GM18502 (cell line): Measurements from ENCODE around the gene IQGAP1.
"Not testable (repeated sequence)": the region's sequence is repeated elsewhere in the genome, so short reads cannot be mapped to it uniquely, and the experiment has no call there.

Experiments used
- ATAC-seq: cut with Tn5 transposase; IDR thresholded peaks from one replicate; pipeline ENCODE4 v1.9.1; 2021; ENCODE audit warnings: mild to moderate bottlenecking; ENCODE audit not compliant: unreplicated experiment, poor library complexity

The IQGAP1 gene

DNA sequence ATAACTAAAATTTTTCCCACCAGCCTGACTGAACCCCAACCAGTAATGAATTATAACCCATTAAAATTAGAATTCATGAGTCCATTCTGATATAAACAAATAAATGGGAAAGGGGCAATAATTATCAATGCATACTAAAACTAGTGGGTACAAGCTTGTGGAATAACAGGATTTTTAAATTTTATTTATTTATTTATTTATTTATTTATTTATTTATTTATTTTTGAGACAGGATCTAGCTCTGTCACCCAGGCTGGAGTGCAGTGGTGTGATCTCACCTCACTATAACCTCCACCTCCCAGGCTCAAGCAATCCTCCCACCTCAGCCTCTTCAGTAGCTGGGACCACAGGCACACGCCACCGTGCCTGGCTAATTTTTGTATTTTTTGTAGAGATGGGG lies 125.9 kb downstream of the IQGAP1 start:
- not testable (repeated sequence) for ATAC-seq

DNA sequence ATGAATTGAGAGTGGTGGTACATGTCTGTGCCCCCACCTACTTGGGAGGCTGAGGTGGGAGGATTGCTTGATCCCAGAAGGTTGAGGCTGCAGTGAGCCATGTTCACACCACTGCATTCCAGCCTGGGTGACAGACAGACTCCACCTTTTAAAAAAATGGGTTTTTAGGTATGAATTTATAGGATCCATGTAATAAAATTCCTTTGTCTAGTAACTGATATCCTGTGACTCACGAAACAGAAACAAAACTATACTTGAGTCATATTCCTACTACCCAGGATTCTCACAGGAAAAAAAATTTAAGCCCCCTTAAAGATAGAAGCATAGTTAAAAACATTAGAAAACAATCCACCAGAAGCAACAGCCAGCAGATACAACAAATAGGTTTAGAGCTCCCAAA lies 131.6 kb downstream of the IQGAP1 start:
- no peak for ATAC-seq

DNA sequence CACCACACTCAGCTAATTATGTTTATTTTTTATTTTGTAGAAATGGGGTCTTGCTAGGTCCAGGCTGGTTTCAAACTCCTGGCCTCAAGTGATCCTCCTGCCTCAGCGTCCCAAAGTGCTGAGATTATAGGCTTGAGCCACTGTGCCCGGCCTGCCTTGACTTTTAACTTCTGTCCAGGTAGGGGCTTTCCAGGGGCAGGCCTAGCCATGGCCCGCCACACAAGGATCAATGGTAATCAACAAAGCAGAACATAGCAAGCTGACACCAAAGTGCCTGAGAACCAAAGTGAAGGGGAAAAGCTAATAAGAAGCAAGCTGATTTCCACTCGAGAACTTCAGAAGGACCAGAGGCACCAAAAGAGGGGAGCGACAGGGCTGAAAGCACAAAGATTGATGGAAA lies 132.3 kb downstream of the IQGAP1 start:
- no peak for ATAC-seq

DNA sequence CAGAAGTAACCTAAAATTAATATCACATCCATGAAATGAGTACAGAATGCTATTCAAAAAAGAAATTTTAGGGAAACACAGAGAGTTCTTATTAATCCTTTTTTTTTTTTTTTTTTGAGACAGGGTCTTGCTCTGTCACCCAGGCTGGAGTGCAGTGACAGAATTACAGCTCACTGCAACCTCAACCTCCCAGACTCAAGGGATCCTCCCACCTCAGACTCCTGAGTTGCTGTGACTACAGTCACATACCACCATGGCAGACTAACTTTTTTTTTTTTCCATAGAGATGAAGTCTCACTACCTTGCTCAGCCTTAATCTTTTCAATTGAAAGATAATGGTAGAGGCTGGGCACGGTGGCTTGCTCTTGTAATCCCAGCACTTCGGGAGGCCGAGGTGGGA lies 135.3 kb downstream of the IQGAP1 start:
- no peak for ATAC-seq

DNA sequence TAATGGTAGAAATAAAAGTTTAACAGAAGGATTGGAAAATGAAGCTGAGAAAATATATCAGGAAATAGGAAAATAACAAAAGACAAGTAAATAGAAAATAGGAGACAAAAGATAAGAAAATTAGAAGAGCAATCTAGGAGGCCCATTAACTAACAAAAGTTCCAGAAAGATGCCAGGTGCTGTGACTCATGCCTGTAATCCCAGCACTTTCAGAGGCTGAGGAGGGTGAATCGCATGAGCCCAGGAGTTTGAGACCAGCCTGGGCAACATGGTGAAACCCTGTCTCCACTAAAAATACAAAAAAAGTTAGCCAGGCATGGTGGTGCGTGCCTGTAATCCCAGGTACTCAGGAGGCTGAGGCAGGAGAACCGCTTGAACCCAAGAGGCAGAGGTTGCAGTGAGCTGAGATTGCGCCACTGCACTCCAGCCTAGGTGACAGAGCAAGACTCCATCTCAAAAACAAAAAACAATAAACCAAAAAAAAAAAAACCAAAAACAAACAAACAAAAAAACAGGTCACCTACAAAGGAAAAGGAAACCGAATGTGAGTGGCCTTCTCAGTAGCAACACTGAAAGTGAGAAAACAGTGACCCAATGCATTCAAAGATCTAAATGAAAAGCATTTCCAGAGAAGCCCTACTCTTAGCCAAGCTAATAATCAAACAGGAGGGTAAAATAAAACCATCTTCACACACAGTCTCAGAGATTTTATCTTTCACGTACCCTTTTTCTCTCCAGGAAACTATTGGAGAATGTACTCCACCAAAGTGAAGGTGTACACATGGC lies 136.2 kb downstream of the IQGAP1 start:
- ATAC-seq = not testable (repeated sequence)

DNA sequence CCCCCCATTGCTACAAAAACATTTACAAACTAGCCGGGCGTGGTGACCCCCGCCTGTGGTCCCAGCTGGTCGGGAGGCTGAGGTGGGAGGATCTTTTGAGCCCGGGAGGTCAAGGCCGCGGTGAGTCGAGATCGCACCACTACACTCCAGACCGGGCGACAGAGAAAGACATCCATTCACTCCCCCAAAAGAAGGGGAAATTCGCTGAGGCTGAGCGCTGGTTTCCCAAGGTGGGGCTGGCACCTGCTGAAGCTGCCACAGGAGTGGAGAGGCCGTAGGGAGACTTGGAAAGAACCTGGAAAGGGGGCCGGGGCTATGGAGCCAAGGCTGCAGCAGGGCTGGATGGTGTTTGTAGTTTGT lies 140.9 kb downstream of the IQGAP1 start:
- no peak for ATAC-seq

DNA sequence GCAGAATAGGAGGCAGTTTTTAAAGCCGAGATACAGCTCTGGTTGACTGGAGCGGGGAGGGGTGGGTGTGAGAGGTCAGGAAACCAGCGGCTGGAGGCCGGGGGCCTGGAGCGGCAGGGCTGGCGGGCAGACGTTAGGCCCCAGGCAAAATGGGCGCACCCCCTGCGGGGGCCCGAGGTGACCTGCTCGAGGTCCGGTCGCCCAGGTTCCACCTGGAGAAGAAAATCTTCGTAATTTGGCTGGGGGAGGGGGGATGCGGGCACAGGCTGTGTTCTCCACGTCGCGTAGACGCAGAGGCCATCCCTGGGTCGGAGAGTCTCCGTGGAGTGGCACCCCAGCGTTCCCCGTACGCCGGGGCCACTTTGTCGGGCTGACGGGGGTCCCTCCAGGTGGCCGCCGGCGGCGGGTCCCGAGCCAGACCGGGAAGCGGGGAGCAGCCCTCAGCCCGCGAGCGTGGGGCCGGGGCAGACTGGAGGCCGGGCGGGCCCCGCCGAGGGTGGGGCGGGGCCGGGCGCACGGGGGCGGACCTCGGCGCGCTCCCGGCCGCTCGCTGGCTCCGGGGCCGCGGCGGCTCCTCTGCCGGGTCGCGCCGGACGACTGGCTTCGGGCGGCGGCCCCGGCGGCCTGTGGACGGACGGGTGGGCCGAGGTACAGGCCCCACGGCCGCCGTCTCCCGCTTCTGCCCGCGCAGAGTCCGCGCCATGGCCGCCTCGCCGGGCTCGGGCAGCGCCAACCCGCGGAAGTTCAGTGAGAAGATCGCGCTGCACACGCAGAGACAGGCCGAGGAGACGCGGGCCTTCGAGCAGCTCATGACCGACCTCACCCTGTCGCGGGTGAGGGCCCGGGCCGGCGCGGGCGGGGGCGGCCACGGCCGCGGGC lies 141.6 kb downstream of the IQGAP1 start, which contains the start of gene CRTC3:
TSS of gene CRTC3 (plus strand) at position 553 of the 879 bp plus-strand sequence. CDS start at position 702, 149 bp downstream.
- ATAC-seq = peak; percentile 72

DNA sequence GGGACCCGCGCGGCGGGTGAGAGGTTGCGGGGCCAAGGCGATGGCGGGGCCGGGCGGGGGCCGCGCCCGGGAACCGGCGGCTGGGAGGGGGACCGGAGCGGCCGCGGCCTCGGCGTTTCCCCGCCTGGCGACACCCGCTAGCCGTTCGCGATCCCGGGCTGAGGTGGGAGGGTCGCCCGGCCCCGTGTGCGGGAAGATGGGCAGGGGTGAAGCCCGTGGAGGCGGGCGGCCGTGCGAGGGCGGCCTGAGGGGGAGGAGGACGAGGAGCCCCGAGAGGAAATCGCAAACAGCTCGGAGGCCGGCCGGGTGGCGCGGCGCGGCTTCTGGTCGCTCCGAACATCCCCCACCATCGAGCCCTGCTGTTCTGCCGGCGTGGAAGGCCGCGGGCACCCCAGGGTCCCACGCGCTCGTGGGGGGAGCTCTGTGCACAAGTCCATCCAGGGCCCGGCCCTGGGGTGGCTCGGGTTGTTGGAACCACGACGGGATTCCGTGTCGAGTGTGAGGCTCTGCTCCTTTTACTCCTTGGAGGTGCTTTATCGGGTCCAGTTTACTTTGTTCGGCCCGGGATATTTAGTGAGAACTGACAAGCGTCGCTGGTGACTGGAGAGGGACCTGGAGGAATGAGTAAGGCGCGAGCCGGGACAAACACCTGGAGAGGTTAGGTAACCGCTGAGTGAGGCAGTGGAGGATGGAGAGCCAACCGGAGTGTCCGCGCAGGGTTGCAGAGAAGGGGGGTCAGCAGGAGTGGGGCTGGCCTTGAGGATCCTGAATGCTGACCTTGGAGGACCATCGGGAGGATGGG lies 142.4 kb downstream of the IQGAP1 start:
- peak; percentile 45 for ATAC-seq

DNA sequence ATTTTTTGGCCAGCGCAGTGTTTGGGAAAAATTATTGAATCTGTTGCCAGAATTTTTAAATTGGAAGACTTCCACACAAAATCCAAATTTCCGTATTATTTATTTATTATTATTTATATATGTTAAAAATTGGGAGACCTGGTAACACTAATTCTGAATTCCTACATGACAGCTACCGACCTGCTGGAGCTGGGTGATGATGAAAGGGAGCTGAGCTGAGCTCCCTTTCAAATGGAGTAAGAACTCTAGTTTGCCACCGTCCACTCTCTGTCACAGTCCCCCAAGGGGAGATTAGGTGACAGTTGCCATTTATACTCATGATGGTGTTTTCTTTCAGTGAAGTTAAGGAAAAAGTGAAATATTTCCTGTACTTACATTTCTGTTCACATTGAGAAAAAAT lies 143.1 kb downstream of the IQGAP1 start:
- ATAC-seq = no peak

DNA sequence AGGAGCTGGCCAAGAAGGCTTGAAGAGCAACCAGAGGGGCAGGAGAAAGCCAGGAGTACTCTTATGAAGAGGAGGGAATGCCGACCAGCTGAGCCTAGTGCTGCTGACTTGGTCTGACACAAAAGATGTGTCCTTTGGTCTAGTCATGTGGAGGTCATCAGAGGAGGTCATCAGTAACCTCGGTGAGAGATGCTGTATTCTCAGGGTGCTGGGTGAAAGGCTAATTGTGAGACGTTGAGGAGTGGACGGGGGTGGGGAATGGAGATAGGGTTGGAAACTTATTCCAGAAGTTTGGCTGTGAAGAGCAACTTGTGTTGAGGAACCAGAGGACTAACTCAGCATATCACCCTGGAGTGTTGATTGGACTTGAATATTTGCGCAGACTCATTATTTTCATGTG lies 147.2 kb downstream of the IQGAP1 start:
- no peak for ATAC-seq

DNA sequence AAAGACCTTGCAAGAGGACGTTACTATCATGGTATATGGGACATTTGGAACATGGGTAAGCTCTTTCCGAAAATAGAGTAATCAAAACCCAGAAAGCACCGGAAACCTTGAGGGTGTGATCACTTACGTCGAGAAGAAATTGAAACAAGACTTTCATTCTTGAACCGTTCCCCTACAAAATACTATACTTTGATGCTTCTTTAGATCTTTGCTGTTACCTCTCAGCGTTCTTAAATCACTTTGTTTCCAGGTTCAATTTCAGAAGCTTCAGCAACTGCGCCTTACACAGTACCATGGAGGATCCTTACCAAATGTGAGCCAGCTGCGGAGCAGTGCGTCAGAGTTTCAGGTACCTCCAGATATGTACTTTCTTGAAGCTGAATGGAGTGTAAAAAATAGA lies 151.7 kb downstream of the IQGAP1 start:
- ATAC-seq = no peak

DNA sequence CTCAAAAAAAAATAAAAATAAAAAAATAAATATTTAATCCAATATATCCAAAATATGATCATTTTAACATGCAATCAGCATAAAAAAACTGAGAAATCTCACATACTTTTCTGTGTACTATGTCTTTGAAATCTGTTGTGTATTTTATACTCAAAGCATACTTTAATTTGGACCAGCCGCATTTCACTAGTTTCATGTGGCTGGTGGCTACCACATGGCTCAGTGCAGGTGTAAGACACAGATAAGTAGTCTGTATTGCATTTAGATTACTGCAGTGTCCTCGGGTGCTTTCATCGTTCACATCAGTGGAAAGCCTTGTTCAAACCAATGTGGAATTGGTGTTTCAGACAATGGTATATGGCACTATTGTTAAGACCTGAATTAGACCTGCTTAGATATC lies 152.7 kb downstream of the IQGAP1 start:
- no peak for ATAC-seq

DNA sequence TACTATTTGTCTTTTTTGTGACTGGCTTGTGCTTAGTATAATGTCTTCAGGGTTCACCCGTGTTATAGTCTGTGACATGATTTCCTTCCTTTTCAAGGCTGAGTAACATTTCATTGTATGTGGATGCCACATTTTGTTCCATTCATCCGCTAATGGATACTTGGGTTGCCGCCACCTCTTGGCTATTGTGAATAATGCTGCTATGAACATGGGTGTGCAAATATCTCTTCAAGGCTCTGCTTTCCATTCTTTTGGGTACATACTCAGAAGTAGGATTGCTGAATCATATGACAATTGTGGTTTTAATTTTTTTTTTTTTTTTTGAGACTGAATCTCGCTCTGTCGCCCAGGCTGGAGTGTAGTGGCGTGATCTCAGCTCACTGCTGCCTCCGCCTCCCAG lies 157.1 kb downstream of the IQGAP1 start:
- ATAC-seq = no peak

DNA sequence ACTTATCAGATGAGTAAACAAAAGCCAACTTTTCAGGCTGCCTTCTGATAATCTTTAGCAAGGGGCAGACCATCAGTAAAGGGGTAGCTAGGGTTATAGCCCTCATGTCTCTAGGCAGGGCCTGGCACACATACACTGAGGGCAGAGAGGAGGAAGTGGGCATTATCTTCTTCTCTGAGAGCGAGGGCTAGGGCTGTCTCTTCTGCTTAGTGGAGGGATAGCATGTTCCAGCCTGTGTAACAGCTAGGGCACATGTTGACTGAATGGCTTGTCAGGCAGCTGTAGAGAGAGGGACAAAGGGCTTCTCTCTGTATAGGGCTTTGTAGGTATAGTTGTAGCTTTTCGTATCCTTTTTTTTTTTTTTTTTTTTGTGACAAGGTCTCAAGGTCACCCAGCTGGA lies 159.5 kb downstream of the IQGAP1 start:
- ATAC-seq = no peak

DNA sequence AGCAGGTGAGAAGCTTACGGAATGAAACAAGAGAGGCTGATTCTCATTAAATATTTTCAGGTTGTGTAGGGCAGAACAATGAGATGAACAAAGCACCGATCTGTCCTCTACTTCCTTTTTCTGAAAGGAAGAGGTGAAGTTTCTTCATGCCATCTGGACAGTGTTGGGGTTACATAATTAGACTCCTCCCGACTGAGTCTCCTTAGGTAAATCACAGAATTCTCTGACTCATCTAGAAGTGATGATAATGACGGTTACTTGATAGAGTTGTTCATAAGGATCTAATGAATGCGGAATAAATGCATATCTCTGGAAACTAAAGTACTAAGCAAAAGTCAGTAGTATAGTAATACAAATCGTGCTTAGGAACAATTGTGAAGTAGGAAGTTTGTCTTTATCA lies 162.9 kb downstream of the IQGAP1 start:
- ATAC-seq = peak; percentile 66
